HG02798 (cell line): ENCODE results near the gene TUBB8.
"Not testable (repeated sequence)": the region's sequence is repeated elsewhere in the genome, so short reads cannot be mapped to it uniquely, and the experiment has no call there.

Source experiments
- ATAC-seq: cut with Tn5 transposase; IDR thresholded peaks from one replicate; pipeline ENCODE4 v1.9.1; 2021; ENCODE audit warnings: mild to moderate bottlenecking; ENCODE audit not compliant: unreplicated experiment, poor library complexity

Gene TUBB8

GRCh38 chr10:49926-50325, 830 bp upstream of the TUBB8 start:
- ATAC-seq = not testable (repeated sequence)

- not testable (repeated sequence) for ATAC-seq
Observed at GRCh38 chr10:47864-48263, 1.2 kb downstream of the TUBB8 start.

- not testable (repeated sequence) for ATAC-seq
Observed at GRCh38 chr10:13315-13635, 35.8 kb downstream of the TUBB8 start.

GRCh38 chr10:12444-13314, 36.4 kb downstream of the TUBB8 start:
- ATAC-seq = not testable (repeated sequence)

GRCh38 chr10:11260-11659, 37.8 kb downstream of the TUBB8 start:
- not testable (repeated sequence) for ATAC-seq

GRCh38 chr10:10261-10971, 38.7 kb downstream of the TUBB8 start:
- not testable (repeated sequence) for ATAC-seq
